Smooth muscle cell (in vitro differentiated cells): ENCODE data around the gene IGSF9B. TPM values are rescaled to one million over a fixed set of nuclear protein-coding genes. Genes with fewer than 3 reads are reported as not detected.
A peak's percentile ranks its signal among the peaks of the same experiment; 100 is the strongest.

Experiments used
- DNase-seq: peaks from one replicate; lab custom pipeline; 2025; ENCODE audit not compliant: unreplicated experiment; lab: John Stamatoyannopoulos, UW
- H2AFZ ChIP-seq: fragments of 200-600 bp; sonication (generic); 2 replicates; pipeline ENCODE4 v1.6.0; 2016; ENCODE audit warnings: antibody characterized with exemption, low read depth, mild to moderate bottlenecking
- H3F3A ChIP-seq: fragments of 200-600 bp; sonication (generic); 2 replicates; pipeline ENCODE4 v1.6.0; 2017; ENCODE audit warnings: antibody characterized with exemption, low read depth
- H3K27ac ChIP-seq: fragments of 200-600 bp; sonication (generic); 2 replicates; pipeline ENCODE4 v1.5.1; 2016; ENCODE audit warnings: low read depth, mild to moderate bottlenecking
- H3K27me3 ChIP-seq: fragments of 200-600 bp; sonication (generic); 2 replicates; pipeline ENCODE4 v1.6.1; 2016; ENCODE audit warnings: low read depth, mild to moderate bottlenecking
- H3K36me3 ChIP-seq: fragments of 200-600 bp; sonication (generic); 2 replicates; pipeline ENCODE4 v1.5.1; 2016; ENCODE audit warnings: low read depth
- H3K4me1 ChIP-seq: fragments of 200-600 bp; sonication (generic); 2 replicates; pipeline ENCODE4 v1.5.1; 2016; ENCODE audit warnings: low read depth
- H3K4me2 ChIP-seq: fragments of 200-600 bp; sonication (generic); 2 replicates; pipeline ENCODE4 v1.6.0; 2016; ENCODE audit warnings: mild to moderate bottlenecking
- H3K4me3 ChIP-seq: fragments of 200-600 bp; sonication (generic); 2 replicates; pipeline ENCODE4 v1.5.1; 2016; ENCODE audit warnings: mild to moderate bottlenecking
- H3K79me2 ChIP-seq: fragments of 200-600 bp; sonication (generic); 2 replicates; pipeline ENCODE4 v1.6.0; 2016; ENCODE audit warnings: low read depth, mild to moderate bottlenecking
- H3K9ac ChIP-seq: fragments of 200-600 bp; sonication (generic); 2 replicates; pipeline ENCODE4 v1.6.0; 2016; ENCODE audit warnings: low read depth
- H3K9me3 ChIP-seq: fragments of 200-600 bp; sonication (generic); replicated peaks from 2 replicates; pipeline ENCODE4 v1.5.1; 2016; ENCODE audit warnings: low read depth
- H4K20me1 ChIP-seq: fragments of 200-600 bp; sonication (generic); 2 replicates; pipeline ENCODE4 v1.6.0; 2016; ENCODE audit warnings: low read depth
- WGBS: methylation state at CpG from one replicate; pipeline ENCODE4 v1.1.7; 2016; ENCODE audit warnings: low lambda C conversion rate; 5-methylcytosine and 5-hydroxymethylcytosine counted together
- polyA plus RNA-seq: library from polyadenylated mRNA; unstranded; fragments of >200 nt; fragmentation: Nextera tagmentation; extraction: Ambion mirVana; gene quantifications from 2 replicates; pipeline ENCODE4 v1.2.1, GENCODE V29; 2016
- total RNA-seq: library from RNA; depleted of rRNA; stranded (reverse); fragments of >200 nt; gene quantifications from 2 replicates; pipeline ENCODE4 v1.2.3, GENCODE V29; 2014
- TF ChIP-seq, protein P1 (sequence below): fragments of 200-600 bp; sonication (generic); IDR thresholded peaks from 2 replicates; pipeline ENCODE4 v1.5.1; 2017; ENCODE audit warnings: borderline replicate concordance, mild to moderate bottlenecking, antibody characterized with exemption; ENCODE audit not compliant: insufficient read depth, poor library complexity, severe bottlenecking

IGSF9B gene
- total and polyA plus RNA-seq, 2 experiments from 2014 or later: 0.82 to 1.7 TPM

DNA sequence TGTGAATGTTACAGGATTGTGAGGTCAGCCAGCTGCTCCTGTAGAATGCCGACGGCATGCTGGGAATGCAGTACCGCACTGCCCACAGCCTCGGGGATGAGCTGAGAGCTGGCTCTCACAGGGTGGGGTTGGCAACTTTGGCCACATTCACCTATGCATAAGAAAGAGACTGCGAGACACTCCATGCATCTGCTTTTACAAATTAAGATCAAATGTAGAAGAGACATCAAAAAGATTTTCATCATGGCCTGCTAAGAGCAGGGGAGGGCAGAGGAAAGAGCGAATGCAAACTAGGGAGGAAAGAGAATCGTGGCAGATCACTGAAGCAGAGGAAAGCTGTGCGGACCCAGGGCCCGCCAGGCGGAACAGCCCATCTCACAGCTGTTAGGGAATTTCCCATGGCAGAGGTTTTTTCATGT is 61.7 kb downstream of the IGSF9B start:
- H3F3A ChIP-seq: no peaks in the 10 kb centered on the region
- TF ChIP-seq, protein P1, sequence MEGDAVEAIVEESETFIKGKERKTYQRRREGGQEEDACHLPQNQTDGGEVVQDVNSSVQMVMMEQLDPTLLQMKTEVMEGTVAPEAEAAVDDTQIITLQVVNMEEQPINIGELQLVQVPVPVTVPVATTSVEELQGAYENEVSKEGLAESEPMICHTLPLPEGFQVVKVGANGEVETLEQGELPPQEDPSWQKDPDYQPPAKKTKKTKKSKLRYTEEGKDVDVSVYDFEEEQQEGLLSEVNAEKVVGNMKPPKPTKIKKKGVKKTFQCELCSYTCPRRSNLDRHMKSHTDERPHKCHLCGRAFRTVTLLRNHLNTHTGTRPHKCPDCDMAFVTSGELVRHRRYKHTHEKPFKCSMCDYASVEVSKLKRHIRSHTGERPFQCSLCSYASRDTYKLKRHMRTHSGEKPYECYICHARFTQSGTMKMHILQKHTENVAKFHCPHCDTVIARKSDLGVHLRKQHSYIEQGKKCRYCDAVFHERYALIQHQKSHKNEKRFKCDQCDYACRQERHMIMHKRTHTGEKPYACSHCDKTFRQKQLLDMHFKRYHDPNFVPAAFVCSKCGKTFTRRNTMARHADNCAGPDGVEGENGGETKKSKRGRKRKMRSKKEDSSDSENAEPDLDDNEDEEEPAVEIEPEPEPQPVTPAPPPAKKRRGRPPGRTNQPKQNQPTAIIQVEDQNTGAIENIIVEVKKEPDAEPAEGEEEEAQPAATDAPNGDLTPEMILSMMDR: no peak
- 21% methylated on average over 10 of the region's 10 CpGs for WGBS
- peak overlapping the region; percentile 44 for H2AFZ ChIP-seq
- DNase-seq: no peak
- H3K4me1 ChIP-seq: peaks cover 18% of the 10 kb centered on the region
- no peaks in the 10 kb centered on the region for H3K27me3 ChIP-seq
- H3K36me3 ChIP-seq: no peaks in the 10 kb centered on the region
- no peaks in the 10 kb centered on the region for H4K20me1 ChIP-seq
- no peaks in the 10 kb centered on the region for H3K9me3 ChIP-seq
- no peaks in the 10 kb centered on the region for H3K79me2 ChIP-seq
- no peak overlapping the region for H3K4me3 ChIP-seq
- H3K4me2 ChIP-seq: peak overlapping the region; percentile 64
- peak overlapping the region; percentile 37 for H3K27ac ChIP-seq
- H3K9ac ChIP-seq: no peak overlapping the region

DNA sequence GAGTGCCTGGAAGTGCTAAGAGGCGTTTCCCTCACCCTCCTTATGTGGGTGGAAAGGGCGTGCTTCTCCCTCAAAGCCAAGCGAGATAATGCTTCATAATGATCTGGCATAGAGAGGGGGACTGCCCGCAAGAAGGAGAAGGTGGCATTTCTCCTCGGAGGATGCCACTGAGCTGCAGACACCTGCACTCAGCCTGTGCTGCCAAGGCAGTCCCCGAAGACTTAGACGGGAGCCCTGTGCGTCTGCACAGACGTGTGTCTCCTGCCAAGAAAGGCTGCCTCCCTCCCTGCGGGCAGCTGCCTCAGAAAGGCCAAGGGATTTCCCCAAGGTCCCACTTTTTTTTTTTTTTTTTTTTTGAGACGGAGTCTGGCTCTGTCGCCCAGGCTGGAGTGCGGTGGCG is 63.4 kb downstream of the IGSF9B start:
- Histone ChIP-seq H3K79me2 (no peaks in the 10 kb centered on the region), H4K20me1 (no peaks in the 10 kb centered on the region), H3K27me3 (no peaks in the 10 kb centered on the region), H3K4me3 (no peak overlapping the region), H3K9me3 (no peaks in the 10 kb centered on the region), H2AFZ (no peak overlapping the region), H3K9ac (no peak overlapping the region), H3K4me1 (peaks cover 18% of the 10 kb centered on the region), H3K4me2 (no peak overlapping the region), H3K27ac (no peak overlapping the region), H3F3A (no peaks in the 10 kb centered on the region), H3K36me3 (no peaks in the 10 kb centered on the region)
- 91% methylated on average over 14 of the region's 14 CpGs for whole genome bisulfite sequencing
- no peak for DNase-seq
- TF ChIP-seq, protein P1: no peak

DNA sequence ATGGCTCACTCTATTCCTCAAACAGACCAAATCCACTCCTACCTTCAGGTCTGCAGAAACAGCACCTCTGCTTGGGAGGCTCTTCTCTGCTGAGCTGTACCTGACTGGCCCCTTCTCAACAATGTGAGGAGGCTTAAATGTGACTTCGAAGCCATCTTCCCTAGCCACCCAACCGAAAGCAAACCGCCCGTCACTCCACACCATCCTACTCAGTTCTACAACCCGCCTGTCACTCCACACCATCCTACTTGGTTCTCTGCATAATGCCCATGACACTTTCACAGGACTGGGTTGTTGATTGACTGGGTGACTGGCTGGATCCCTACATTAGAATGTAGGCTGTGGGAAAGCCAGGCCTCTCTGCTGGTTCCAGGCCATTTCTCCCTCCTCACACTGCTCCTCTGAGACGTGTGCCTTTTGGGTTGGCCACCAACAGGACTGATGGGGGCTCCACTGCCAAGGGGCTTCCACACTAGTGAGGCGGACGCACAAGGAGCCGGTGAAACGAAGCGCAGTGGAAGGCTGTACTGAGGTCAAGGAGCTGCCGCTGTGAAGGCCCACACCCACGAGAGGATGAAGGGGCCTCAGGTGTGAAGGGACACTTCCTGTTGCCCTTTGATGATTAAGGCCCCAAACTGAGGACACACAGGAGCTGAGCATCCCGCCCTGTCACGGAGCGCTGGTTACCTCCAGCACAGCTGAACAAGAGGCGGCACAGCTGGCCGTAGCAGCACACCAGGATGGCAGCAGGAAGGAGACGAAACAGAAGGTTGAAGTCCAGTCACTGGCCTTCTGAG is 64.0 kb downstream of the IGSF9B start:
- Histone ChIP-seq H4K20me1 (no peaks in the 10 kb centered on the region), H3K36me3 (no peaks in the 10 kb centered on the region), H3K27me3 (no peaks in the 10 kb centered on the region), H3K4me1 (peaks cover 18% of the 10 kb centered on the region), H3K9ac (no peak overlapping the region), H3K79me2 (no peaks in the 10 kb centered on the region), H3K9me3 (no peaks in the 10 kb centered on the region), H3K27ac (no peak overlapping the region), H3K4me2 (no peak overlapping the region), H2AFZ (no peak overlapping the region), H3K4me3 (no peak overlapping the region), H3F3A (no peaks in the 10 kb centered on the region)
- TF ChIP-seq, protein P1: no peak
- DNase-seq: no peak
- 96% methylated on average over 19 of the region's 19 CpGs for WGBS

DNA sequence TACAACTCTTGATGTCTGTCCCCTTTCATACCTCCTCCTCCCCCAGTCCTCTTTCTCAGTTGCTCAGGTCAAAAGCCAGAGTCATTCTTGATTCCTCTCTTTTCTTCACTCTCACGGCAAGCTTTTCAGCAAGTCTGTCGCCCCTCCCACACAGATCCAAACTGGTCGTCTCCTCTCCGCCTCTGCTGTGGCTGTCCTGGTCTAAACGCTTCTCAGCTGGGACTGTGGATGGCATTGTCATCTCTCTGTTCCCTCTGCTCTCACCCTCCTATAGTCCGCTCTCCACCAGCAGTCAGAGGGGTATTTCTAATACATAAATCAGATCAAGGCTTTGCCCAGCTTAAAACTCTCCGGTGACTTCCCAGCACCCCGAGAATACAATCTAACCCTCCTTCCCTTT is 64.6 kb downstream of the IGSF9B start:
- Histone ChIP-seq H3K36me3 (no peaks in the 10 kb centered on the region), H3K9ac (no peak overlapping the region), H3K4me1 (peaks cover 18% of the 10 kb centered on the region), H3K79me2 (no peaks in the 10 kb centered on the region), H3K4me2 (no peak overlapping the region), H4K20me1 (no peaks in the 10 kb centered on the region), H3K4me3 (no peak overlapping the region), H3F3A (no peaks in the 10 kb centered on the region), H3K27me3 (no peaks in the 10 kb centered on the region), H3K27ac (no peak overlapping the region), H3K9me3 (no peaks in the 10 kb centered on the region), H2AFZ (no peak overlapping the region)
- TF ChIP-seq, protein P1: no peak
- DNase-seq: no peak
- 79% methylated on average over 8 of the region's 8 CpGs for WGBS
